H1 (cell line): ENCODE measurements around the gene STARD13. TPM values are rescaled to one million over a fixed set of nuclear protein-coding genes. Genes with fewer than 3 reads are reported as not detected.

ENCODE experiments used
- CTCF ChIA-PET: fragments of 300-600 bp; sonication (Branson Sonifier 250); formaldehyde crosslinking; loops from one replicate; lab custom pipeline; 2021; ENCODE audit not compliant: partially characterized antibody; lab: Charles Lee
- POLR2A ChIA-PET: fragments of 300-600 bp; sonication (Branson Sonifier 250); formaldehyde crosslinking; loops from one replicate; lab custom pipeline; 2021; ENCODE audit warnings: inconsistent platforms; ENCODE audit not compliant: partially characterized antibody; lab: Charles Lee
- DNase-seq, 2 experiments: peaks; one replicate each; pipeline versions ENCODE4 v3.0.0 to v3.0.0-alpha.2; 2010 to 2022; ENCODE audit warnings: low spot score in 2 of 2, low read depth in 1 of 2, mixed read lengths in 1 of 2
- FAIRE-seq: peaks from 2 replicates; lab custom pipeline; 2011; peaks lifted over from hg19 to GRCh38; lab: Jason Lieb, UNC
- H2AFZ ChIP-seq: 2 replicates; pipeline ENCODE4 v1.8.1; 2012; ENCODE audit warnings: low read length, inconsistent platforms
- H2AK5ac ChIP-seq: 2 replicates; pipeline ENCODE4 v1.6.1; 2013; ENCODE audit warnings: low read depth, low read length
- H2BK120ac ChIP-seq: replicated peaks from 2 replicates; pipeline ENCODE3; 2013; ENCODE audit warnings: low read depth, low read length, inconsistent platforms
- H2BK12ac ChIP-seq: 2 replicates; pipeline ENCODE4 v1.6.1; 2013; ENCODE audit warnings: low read depth, low read length
- H2BK15ac ChIP-seq: 2 replicates; pipeline ENCODE4 v1.6.1; 2013; ENCODE audit warnings: low read length
- H2BK20ac ChIP-seq: 2 replicates; pipeline ENCODE4 v1.6.1; 2013; ENCODE audit warnings: low read length
- H2BK5ac ChIP-seq: 2 replicates; pipeline ENCODE4 v1.6.1; 2013; ENCODE audit warnings: low read depth, low read length
- H3K14ac ChIP-seq: 2 replicates; pipeline ENCODE4 v1.6.1; 2013; ENCODE audit warnings: inconsistent platforms; ENCODE audit not compliant: insufficient read length
- H3K18ac ChIP-seq: 2 replicates; pipeline ENCODE4 v1.6.1; 2013; ENCODE audit warnings: low read length; ENCODE audit errors: extremely low read depth
- H3K23ac ChIP-seq: 2 replicates; pipeline ENCODE4 v1.6.1; 2013; ENCODE audit warnings: inconsistent platforms; ENCODE audit not compliant: insufficient read length
- H3K23me2 ChIP-seq: 2 replicates; pipeline ENCODE4 v1.6.1; 2013; ENCODE audit warnings: low read depth, low read length
- H3K27ac ChIP-seq: 2 replicates; pipeline ENCODE4 v1.6.1; 2011; ENCODE audit warnings: low read depth, low read length, inconsistent platforms
- H3K27me3 ChIP-seq, 4 experiments: replicated peaks in 1 of 4; 1 replicate in 1 of 4; 2 replicates in 3 of 4; pipeline versions ENCODE4 v1.6.1 to v1.8.1; 2011 to 2013; ENCODE audit warnings: low read length in 3 of 4, mild to moderate bottlenecking in 3 of 4, inconsistent platforms in 2 of 4, mixed read lengths in 2 of 4, moderate library complexity in 1 of 4; ENCODE audit not compliant: control insufficient read depth in 3 of 4, insufficient read depth in 3 of 4; ENCODE audit errors: extremely low read depth in 1 of 4
- H3K36me3 ChIP-seq, 4 experiments: 2 replicates each; pipeline versions ENCODE4 v1.6.1 to v1.8.1; 2011 to 2013; ENCODE audit warnings: mild to moderate bottlenecking in 4 of 4, low read length in 3 of 4, moderate library complexity in 2 of 4, control low read depth in 1 of 4, inconsistent platforms in 1 of 4; ENCODE audit not compliant: insufficient read depth in 4 of 4, control insufficient read depth in 2 of 4
- H3K4ac ChIP-seq: replicated peaks from 2 replicates; pipeline ENCODE3; 2013; ENCODE audit warnings: low read length, low read depth, mixed read lengths, inconsistent platforms; ENCODE audit not compliant: insufficient read length
- H3K4me1 ChIP-seq, 4 experiments: replicated peaks in 1 of 4; 1 replicate in 1 of 4; 2 replicates in 3 of 4; pipeline versions ENCODE4 v1.6.1 to v1.8.1; 2011 to 2013; ENCODE audit warnings: low read length in 3 of 4, inconsistent platforms in 2 of 4, mixed read lengths in 1 of 4; ENCODE audit not compliant: insufficient read depth in 4 of 4, control insufficient read depth in 3 of 4
- H3K4me2 ChIP-seq, 2 experiments: 2 replicates each; pipeline versions ENCODE4 v1.6.1 to v1.8.1; 2011 to 2013; ENCODE audit warnings: low read depth in 2 of 2, low read length in 2 of 2, control low read depth in 1 of 2, inconsistent platforms in 1 of 2, mild to moderate bottlenecking in 1 of 2; ENCODE audit not compliant: insufficient read depth in 1 of 2
- H3K4me3 ChIP-seq, 4 experiments: fragments of 200-600, 300-600 bp in 1 of 4; sonication (generic), shearing (Covaris generic), sonication (Bioruptor Twin) in 1 of 4; 2 replicates each; pipeline versions ENCODE4 v1.5.1 to v1.8.1; 2011 to 2016; ENCODE audit warnings: low read length in 4 of 4, low read depth in 3 of 4, control low read depth in 2 of 4, inconsistent platforms in 2 of 4, mild to moderate bottlenecking in 2 of 4, mixed read lengths in 1 of 4, moderate library complexity in 1 of 4; ENCODE audit not compliant: insufficient read depth in 2 of 4; ENCODE audit errors: extremely low read depth in 1 of 4
- H3K56ac ChIP-seq: replicated peaks from 2 replicates; pipeline ENCODE3; 2013; ENCODE audit warnings: low read depth, mild to moderate bottlenecking, mixed read lengths, low read length, inconsistent platforms; ENCODE audit not compliant: insufficient read length
- H3K79me1 ChIP-seq: 2 replicates; pipeline ENCODE4 v1.6.1; 2013; ENCODE audit warnings: low read depth, low read length, control low read depth
- H3K79me2 ChIP-seq, 2 experiments: 2 replicates each; pipeline versions ENCODE4 v1.6.1 to v1.8.1; 2012 to 2013; ENCODE audit warnings: low read length in 2 of 2, mild to moderate bottlenecking in 2 of 2, inconsistent platforms in 1 of 2; ENCODE audit not compliant: insufficient read depth in 2 of 2, control insufficient read depth in 1 of 2
- H3K9ac ChIP-seq, 4 experiments: replicated peaks in 1 of 4; 1 replicate in 1 of 4; 2 replicates in 3 of 4; pipeline versions ENCODE4 v1.6.1 to v1.8.1; 2011 to 2013; ENCODE audit warnings: low read depth in 3 of 4, low read length in 3 of 4, control low read depth in 2 of 4, mild to moderate bottlenecking in 2 of 4, moderate library complexity in 2 of 4, inconsistent platforms in 1 of 4; ENCODE audit errors: extremely low read depth in 1 of 4
- H3K9me3 ChIP-seq, 2 experiments: 2 replicates each; pipeline versions ENCODE4 v1.6.1 to v1.8.1; 2012 to 2013; ENCODE audit warnings: mild to moderate bottlenecking in 2 of 2, moderate library complexity in 2 of 2, control low read depth in 1 of 2, inconsistent platforms in 1 of 2, low read depth in 1 of 2, low read length in 1 of 2, mixed read lengths in 1 of 2; ENCODE audit not compliant: insufficient read depth in 2 of 2
- H4K20me1 ChIP-seq, 2 experiments: replicated peaks in 1 of 2; 2 replicates each; pipeline versions ENCODE3 to v1.8.1; 2011 to 2013; ENCODE audit warnings: inconsistent platforms in 2 of 2, low read length in 2 of 2, mild to moderate bottlenecking in 1 of 2; ENCODE audit not compliant: insufficient read depth in 2 of 2, control insufficient read depth in 1 of 2
- H4K5ac ChIP-seq: 2 replicates; pipeline ENCODE4 v1.6.1; 2013; ENCODE audit warnings: low read length, low read depth, mixed read lengths, inconsistent platforms; ENCODE audit not compliant: insufficient read length
- H4K8ac ChIP-seq: 2 replicates; pipeline ENCODE4 v1.8.0; 2013; ENCODE audit warnings: mild to moderate bottlenecking, moderate library complexity, low read length, inconsistent platforms; ENCODE audit not compliant: insufficient read depth; ENCODE audit errors: extremely low read depth
- H4K91ac ChIP-seq: replicated peaks from 2 replicates; pipeline ENCODE3; 2013; ENCODE audit warnings: low read length, mixed read lengths, inconsistent platforms; ENCODE audit not compliant: insufficient read length
- BRCA1 ChIP-seq: IDR thresholded peaks from 2 replicates; pipeline ENCODE4 v1.6.1; 2012; ENCODE audit warnings: low read depth, low read length, improper control_type of control experiment
- WGBS, 2 experiments: shearing (Covaris generic) in 1 of 2; methylation state at CpG; one replicate each; pipeline versions ENCODE4 v1.1.6 to v1.1.7; 2013 to 2015; ENCODE audit warnings: low lambda C conversion rate in 2 of 2, mixed read lengths in 2 of 2, inconsistent platforms in 1 of 2, low coverage in 1 of 2, missing lambda C conversion rate in 1 of 2; ENCODE audit not compliant: insufficient replicate concordance in 2 of 2, insufficient coverage in 1 of 2, insufficient read length in 1 of 2; ENCODE audit errors: extremely low coverage in 1 of 2, missing lambda C conversion rate in 1 of 2; 5-methylcytosine and 5-hydroxymethylcytosine counted together
- polyA plus RNA-seq, 7 experiments: library from polyadenylated mRNA; depleted of rRNA in 3 of 7; stranded (reverse) in 5 of 7; unstranded in 2 of 7; fragments of >200 nt in 5 of 7; fragments of 200-250 nt in 2 of 7; gene quantifications; 1 replicate in 5 of 7; 2 replicates in 1 of 7; 4 replicates in 1 of 7; pipeline versions ENCODE4 v1.2.1 to v1.2.3, GENCODE V29; 2011 to 2013; ENCODE audit warnings: missing spikeins in 2 of 7, mixed read lengths in 2 of 7
- total RNA-seq: library from RNA; stranded (reverse); fragmentation: NEBNext Ultra II Directional; extraction: Animal tissue kit (Norgen Biotek cat#: 25700); gene quantifications from 2 replicates; pipeline ENCODE4 v1.2.1, GENCODE V29; 2021
- TF ChIP-seq, protein P1 (sequence below): IDR thresholded peaks from 2 replicates; pipeline ENCODE4 v1.6.1; 2011; ENCODE audit warnings: low read depth, mild to moderate bottlenecking, low read length; ENCODE audit not compliant: insufficient read depth

The STARD13 gene
- total and polyA plus RNA-seq, 2 of the 8 experiments (the other 6 are each of a cell fraction or from before 2014, with no cell fraction given): 0.82 to 2.9 TPM

DNA sequence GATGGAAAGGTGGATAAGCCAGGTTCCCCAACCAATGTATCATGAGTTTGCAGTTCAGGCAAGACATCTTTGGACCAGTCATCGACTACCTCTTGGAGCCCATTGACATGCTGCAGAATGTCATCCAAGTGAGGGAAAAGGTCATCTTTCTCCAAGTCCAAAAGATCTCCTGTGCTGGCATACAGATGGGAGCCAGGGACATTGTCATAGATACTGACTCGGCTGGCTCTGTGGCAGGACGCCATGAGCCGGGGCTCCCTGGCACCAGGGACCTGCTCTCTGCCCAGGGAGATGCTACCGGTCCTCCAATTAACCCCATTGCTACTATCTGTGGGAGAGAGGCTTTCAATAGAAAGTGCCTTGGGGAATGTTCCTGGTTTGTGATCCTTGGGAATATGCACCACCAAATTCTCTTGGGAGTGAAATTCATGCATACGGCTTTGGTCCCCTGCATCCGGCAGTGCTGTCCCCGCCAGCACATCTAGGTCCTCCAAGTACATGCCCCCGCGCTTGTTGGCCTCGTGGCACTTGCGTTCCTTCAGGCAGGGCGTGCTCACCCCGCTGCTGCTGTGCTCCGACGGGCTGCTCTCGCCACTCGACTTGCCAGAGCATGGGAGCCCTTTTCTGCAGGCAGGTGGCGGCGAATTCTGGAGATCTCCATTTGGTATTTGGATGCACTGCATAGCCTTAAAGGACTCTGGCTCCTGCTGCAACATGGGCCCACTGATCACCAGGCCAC is 156.3 kb downstream of the STARD13 start:
- no peaks in the 10 kb centered on the region for H4K20me1 ChIP-seq
- H2BK12ac ChIP-seq: no peak overlapping the region
- H2BK120ac ChIP-seq: no peak overlapping the region
- CTCF ChIA-PET: no interaction called here
- H2BK15ac ChIP-seq: no peak overlapping the region
- no peaks in the 10 kb centered on the region for H3K9me3 ChIP-seq
- DNase-seq (no peak), FAIRE-seq (no peak)
- no peak overlapping the region for H3K4me2 ChIP-seq
- no peak overlapping the region for H3K23ac ChIP-seq
- H3K9ac ChIP-seq: no peak overlapping the region
- no peak overlapping the region for H3K4ac ChIP-seq
- no peaks in the 10 kb centered on the region for H3K79me2 ChIP-seq
- H2BK20ac ChIP-seq: no peak overlapping the region
- TF ChIP-seq, protein P1, sequence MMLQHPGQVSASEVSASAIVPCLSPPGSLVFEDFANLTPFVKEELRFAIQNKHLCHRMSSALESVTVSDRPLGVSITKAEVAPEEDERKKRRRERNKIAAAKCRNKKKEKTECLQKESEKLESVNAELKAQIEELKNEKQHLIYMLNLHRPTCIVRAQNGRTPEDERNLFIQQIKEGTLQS: no peak
- no peak for TF ChIP-seq BRCA1
- peaks cover 0 to 4% (median 3%) of the 10 kb centered on the region in 4 experiments; a peak in 3 of 7 replicates for H3K4me1 ChIP-seq
- no peak overlapping the region for H3K4me3 ChIP-seq
- no peaks in the 10 kb centered on the region for H3K27me3 ChIP-seq
- H3K14ac ChIP-seq: no peak overlapping the region
- H4K8ac ChIP-seq: 0 out of 2 replicates have a peak overlapping the region, but pooled peaks have one; percentile 31
- WGBS, 2 experiments: 95% methylated on average over 19 of the region's 20 CpGs; no CpG with 5 or more reads in 1 of the 2 experiments
- H4K5ac ChIP-seq: no peak overlapping the region
- H3K79me1 ChIP-seq: no peaks in the 10 kb centered on the region
- POLR2A ChIA-PET: no interaction called here
- H2BK5ac ChIP-seq: no peak overlapping the region
- H3K27ac ChIP-seq: no peak overlapping the region
- no peaks in the 10 kb centered on the region; the same call in 1 of the 2 replicates for H3K23me2 ChIP-seq
- H3K36me3 ChIP-seq: no peaks in the 10 kb centered on the region
- H3K18ac ChIP-seq: no peak overlapping the region
- H3K56ac ChIP-seq: no peak overlapping the region
- H2AFZ ChIP-seq: no peak overlapping the region
- no peak overlapping the region for H2AK5ac ChIP-seq
- H4K91ac ChIP-seq: no peak overlapping the region
